ENCODE data around the gene TEK.

DNA sequence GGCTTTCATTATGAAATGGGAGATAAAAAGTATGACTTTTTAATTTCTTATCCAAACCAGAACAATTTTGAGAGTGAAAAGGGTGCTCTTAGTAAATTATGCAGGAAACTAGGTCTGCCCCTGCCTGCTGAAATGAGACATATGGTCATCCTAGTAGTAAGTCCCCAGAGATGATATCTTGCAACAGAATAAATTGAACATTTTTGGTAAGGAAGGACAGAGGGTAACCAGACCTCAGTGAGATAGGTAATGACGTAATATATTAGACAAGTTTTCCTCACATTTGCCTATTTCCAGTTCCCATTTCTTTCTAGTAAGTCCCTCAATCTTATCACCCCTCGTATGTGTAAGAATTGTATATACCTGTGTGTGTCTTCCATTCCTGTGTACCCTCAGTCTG is 96.2 kb downstream of the TEK start:
- TF ChIP-seq POLR2A (IDR thresholded peaks at IDR 0.05), result no peak
- TF ChIP-seq, protein P1, sequence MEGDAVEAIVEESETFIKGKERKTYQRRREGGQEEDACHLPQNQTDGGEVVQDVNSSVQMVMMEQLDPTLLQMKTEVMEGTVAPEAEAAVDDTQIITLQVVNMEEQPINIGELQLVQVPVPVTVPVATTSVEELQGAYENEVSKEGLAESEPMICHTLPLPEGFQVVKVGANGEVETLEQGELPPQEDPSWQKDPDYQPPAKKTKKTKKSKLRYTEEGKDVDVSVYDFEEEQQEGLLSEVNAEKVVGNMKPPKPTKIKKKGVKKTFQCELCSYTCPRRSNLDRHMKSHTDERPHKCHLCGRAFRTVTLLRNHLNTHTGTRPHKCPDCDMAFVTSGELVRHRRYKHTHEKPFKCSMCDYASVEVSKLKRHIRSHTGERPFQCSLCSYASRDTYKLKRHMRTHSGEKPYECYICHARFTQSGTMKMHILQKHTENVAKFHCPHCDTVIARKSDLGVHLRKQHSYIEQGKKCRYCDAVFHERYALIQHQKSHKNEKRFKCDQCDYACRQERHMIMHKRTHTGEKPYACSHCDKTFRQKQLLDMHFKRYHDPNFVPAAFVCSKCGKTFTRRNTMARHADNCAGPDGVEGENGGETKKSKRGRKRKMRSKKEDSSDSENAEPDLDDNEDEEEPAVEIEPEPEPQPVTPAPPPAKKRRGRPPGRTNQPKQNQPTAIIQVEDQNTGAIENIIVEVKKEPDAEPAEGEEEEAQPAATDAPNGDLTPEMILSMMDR (IDR thresholded peaks at IDR 0.05), result no peak

All from esophagus squamous epithelium (tissue), 4 donors.